ENCODE results near the gene COL17A1.

COL17A1 gene

DNA sequence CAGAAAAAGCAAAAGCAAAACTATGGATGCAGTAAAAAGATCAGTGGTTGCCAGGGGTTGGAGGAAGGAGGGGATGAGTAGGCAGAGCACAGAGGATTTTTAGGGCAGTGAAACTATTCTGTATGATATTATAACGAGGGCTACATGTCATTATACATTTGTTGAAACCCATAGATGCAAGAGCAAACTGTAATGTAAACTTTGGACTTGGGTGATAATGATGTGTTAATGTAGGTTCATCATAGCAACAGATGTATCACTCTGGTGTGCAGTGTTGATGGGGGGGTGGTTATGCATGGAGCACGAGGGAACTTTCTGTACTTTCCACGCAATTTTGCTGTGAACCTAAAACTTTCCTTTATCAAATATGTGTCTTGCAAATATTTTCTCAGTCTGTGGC lies 95.6 kb downstream of the COL17A1 start:
- DNase-seq (ENCODE audit: low spot score): no peak
- no peak overlapping the region for H3K27ac ChIP-seq
- TF ChIP-seq CTCF (conservative IDR thresholded peaks at IDR 0.05; ENCODE audit: low read depth): no peak
- ChIA-PET CTCF (no interaction called here), POLR2A (ENCODE audit: low non-redundant PET) (interaction anchor here (0.6 kb wide), 1 partner anchor 65 kb away, joined by 4 read pairs; no protein-coding TSS in a partner anchor)

- ChIA-PET POLR2A (ENCODE audit: low non-redundant PET) (interaction anchor here (0.6 kb wide), 1 partner anchor 75 kb away, joined by 3 read pairs; no protein-coding TSS in a partner anchor), CTCF (no interaction called here)
- TF ChIP-seq CTCF (conservative IDR thresholded peaks at IDR 0.05; ENCODE audit: low read depth): no peak
- no peak for DNase-seq (ENCODE audit: low spot score)
- no peak overlapping the region for H3K27ac ChIP-seq
These were observed 99.3 kb downstream of the COL17A1 start for GRCh38 chr10:103986360-103986759.

DNA sequence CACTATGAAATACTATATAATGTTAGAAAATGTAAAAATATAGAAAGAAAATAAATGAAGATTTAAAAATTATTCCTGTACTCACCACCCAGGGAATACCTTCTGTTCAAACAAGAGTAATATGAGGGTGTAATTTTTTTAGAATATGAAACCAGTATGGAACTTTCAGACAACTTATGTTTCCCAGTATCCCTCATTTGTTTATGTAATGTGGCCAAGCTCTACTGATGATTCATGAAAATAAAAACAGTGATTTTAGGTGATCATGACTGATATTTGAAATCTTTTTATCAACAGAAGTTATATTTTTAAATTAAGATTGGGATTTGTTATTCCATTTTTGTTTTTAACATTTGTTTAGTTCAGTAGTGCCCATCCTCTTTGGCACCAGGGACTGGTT lies 100.0 kb downstream of the COL17A1 start:
- no peak for DNase-seq (ENCODE audit: low spot score)
- no peak overlapping the region for H3K27ac ChIP-seq
- ChIA-PET POLR2A (ENCODE audit: low non-redundant PET) (no interaction called here), CTCF (interaction anchor here (0.6 to 0.7 kb wide), 2 partner anchors 43 to 495 kb away, joined by 3 read pairs; no protein-coding TSS in a partner anchor)
- TF ChIP-seq CTCF (conservative IDR thresholded peaks at IDR 0.05; ENCODE audit: low read depth): no peak

DNA sequence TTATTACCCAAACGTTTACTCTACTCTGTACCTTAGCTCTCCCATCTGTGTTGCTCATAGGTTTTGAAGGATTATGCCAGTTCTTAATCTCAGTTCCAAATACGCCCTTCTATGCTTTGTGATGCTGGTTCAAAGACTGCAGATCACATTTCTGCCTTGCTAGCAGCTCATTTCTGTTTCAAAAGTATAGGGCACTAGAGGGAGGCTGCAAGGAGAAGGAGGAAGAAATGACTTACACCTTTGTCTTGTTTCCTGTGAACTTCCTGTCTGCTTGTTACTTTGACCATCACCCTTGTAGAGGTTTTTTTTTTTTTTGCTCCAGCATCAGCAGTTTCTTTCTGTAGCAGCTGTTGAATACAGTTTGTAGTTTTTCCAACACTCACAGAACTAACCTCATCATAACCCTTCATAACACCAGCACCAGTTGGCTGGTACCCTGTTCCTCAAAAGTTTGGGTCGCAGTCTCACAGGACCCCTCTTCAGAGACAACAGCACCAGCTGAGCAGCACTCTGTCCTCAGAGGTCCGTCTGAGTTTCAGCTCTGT lies 102.2 kb downstream of the COL17A1 start:
- no peak overlapping the region for H3K27ac ChIP-seq
- DNase-seq (ENCODE audit: low spot score): no peak
- ChIA-PET CTCF (interaction anchor here (0.7 to 1.2 kb wide), 3 partner anchors 14 to 68 kb away, joined by 3 to 5 read pairs (median 3); no protein-coding TSS in a partner anchor), POLR2A (ENCODE audit: low non-redundant PET) (interaction anchor here (0.7 kb wide), 1 partner anchor 307 kb away, joined by 4 read pairs; no protein-coding TSS in a partner anchor)
- TF ChIP-seq CTCF (conservative IDR thresholded peaks at IDR 0.05; ENCODE audit: low read depth): no peak

DNA sequence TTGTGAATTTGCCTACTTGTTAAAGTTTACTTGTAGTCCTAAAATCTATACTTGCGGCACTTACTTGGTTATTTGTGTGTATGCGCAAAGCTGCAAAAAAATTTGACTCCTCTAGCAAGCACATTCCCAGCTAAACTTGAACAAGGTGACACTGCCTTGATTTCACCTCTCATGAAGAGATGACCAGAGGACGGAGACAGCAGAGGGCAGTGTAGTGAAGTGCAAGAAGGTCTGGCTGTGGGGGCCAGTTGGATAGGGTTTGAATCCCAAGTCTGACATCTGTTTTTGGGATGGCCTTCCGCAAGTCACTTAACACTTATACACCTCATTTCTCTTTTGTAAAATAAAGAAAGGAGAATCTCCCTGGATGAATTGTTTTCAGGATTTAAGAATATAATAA lies 103.0 kb downstream of the COL17A1 start:
- ChIA-PET CTCF (interaction anchor here (1.2 to 1.6 kb wide), 2 partner anchors 15 to 88 kb away, joined by 5 to 6 read pairs; no protein-coding TSS in a partner anchor), POLR2A (ENCODE audit: low non-redundant PET) (no interaction called here)
- TF ChIP-seq CTCF (conservative IDR thresholded peaks at IDR 0.05; ENCODE audit: low read depth): no peak

More for the DNA sequence above, 103.0 kb downstream of the COL17A1 start:
- no peak for DNase-seq (ENCODE audit: low spot score)
- H3K27ac ChIP-seq: no peak overlapping the region

All from RWPE1 (cell line).